Measurements from ENCODE around the gene SCD. TPM values are rescaled to one million over a fixed set of nuclear protein-coding genes. Genes with fewer than 3 reads are reported as not detected.
A peak's percentile ranks its signal among the peaks of the same experiment; 100 is the strongest.

Gene SCD
- total and polyA plus RNA-seq, 9 of the 15 experiments (the other 6 are each of a cell fraction or from before 2014, with no cell fraction given): 114 to 486 (median 188) TPM

DNA sequence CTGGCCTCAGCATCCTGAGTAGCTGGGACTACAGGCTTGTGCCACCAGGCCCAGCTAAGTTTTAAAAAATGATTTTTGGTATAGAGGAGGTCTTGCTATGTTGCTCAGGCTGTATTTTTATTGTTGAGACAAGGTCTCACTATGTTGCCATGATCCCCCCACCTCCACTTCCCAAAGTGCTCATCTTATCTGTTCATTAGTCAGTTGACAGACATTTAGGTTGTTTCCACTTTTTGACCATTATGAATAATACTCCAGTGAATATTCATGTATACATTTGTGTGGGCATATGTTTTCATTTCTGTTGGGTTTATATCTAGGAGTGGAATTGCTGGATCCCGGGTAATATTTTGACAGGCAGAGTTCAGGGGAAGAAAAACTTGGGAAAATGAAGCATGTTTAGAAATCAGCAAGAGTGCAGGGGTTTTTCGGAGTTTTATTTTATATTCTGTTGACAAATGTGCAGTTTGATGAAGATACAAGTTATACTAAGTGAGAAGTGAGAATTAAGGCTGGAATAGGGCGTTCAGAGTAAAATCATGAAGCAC, 2.7 kb upstream of the SCD start:
- peaks cover 11% of the 10 kb centered on the region for H4K20me1 ChIP-seq (replicated peaks; ENCODE audit: control insufficient read depth, insufficient read depth, low read length)
- intact Hi-C loops (cut with micrococcal nuclease) (loop anchor here (10.0 kb wide), 1 partner anchor 530 kb away; no protein-coding TSS in a partner anchor), in situ Hi-C loops (cut with MboI) (loop anchor here (5.0 to 25.0 kb wide), 3 partner anchors 88 to 543 kb away; no protein-coding TSS in a partner anchor)
- DNase-seq (ENCODE audit: extremely low read depth in 1 of 4, low spot score in 3 of 4) (no peak), FAIRE-seq (no peak), ATAC-seq (no peak)
- H3K27me3 ChIP-seq (ENCODE audit: control insufficient read depth in 2 of 2, insufficient read depth in 2 of 2, low read length in 2 of 2): no peaks in the 10 kb centered on the region
- no peak overlapping the region for H3K4me3 ChIP-seq
- peaks cover 18% of the 10 kb centered on the region for H3K36me3 ChIP-seq (ENCODE audit: control insufficient read depth, insufficient read depth, low read length)
- ChIA-PET CTCF (ENCODE audit: low intra/inter-chr PET ratio) (interaction anchor here (0.7 kb wide), 2 partner anchors 26 to 168 kb away, joined by 3 to 5 read pairs; no protein-coding TSS in a partner anchor), POLR2A (interaction anchor here (0.8 kb wide), 1 partner anchor 11 kb away, joined by 3 read pairs; no protein-coding TSS in a partner anchor)
- 57% methylated on average over 3 of the region's 3 CpGs for WGBS (ENCODE audit: insufficient coverage, low coverage, missing lambda C conversion rate)
- H2AFZ ChIP-seq (ENCODE audit: low read depth, low read length): no peak overlapping the region
- H3K9ac ChIP-seq (ENCODE audit: insufficient read depth in 1 of 2, low read depth in 2 of 2, low read length in 2 of 2): no peak overlapping the region; a peak in 1 of 4 replicates
- no TSS peak for BruUV-seq (replicated peaks)
- no peak overlapping the region for H3K27ac ChIP-seq (ENCODE audit: extremely low read depth, low read depth, low read length)
- H3K4me2 ChIP-seq (ENCODE audit: insufficient read depth, low read length): no peak overlapping the region
- no peaks in the 10 kb centered on the region for H3K9me3 ChIP-seq (replicated peaks; ENCODE audit: control insufficient read depth, insufficient read depth, low read depth, low read length)
- TF ChIP-seq HDAC6 (IDR thresholded peaks at IDR 0.05; ENCODE audit: low read depth, low read length): no peak
- TF ChIP-seq, protein P1, sequence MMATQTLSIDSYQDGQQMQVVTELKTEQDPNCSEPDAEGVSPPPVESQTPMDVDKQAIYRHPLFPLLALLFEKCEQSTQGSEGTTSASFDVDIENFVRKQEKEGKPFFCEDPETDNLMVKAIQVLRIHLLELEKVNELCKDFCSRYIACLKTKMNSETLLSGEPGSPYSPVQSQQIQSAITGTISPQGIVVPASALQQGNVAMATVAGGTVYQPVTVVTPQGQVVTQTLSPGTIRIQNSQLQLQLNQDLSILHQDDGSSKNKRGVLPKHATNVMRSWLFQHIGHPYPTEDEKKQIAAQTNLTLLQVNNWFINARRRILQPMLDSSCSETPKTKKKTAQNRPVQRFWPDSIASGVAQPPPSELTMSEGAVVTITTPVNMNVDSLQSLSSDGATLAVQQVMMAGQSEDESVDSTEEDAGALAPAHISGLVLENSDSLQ (IDR thresholded peaks at IDR 0.05): peak; percentile 19; the same call in 1 of the 2 replicates
- TF ChIP-seq HSF4 (CRISPR knock-in tag; IDR thresholded peaks at IDR 0.05; ENCODE audit: borderline replicate concordance): no peak
- peaks cover 15 to 16% of the 10 kb centered on the region in 2 experiments; a peak in 4 of 5 replicates for H3K4me1 ChIP-seq (replicated peaks in 1 of 2; ENCODE audit: control insufficient read depth in 2 of 2, insufficient read depth in 2 of 2, low read length in 2 of 2)
- no peaks in the 10 kb centered on the region for H3K9me1 ChIP-seq (ENCODE audit: control insufficient read depth, insufficient read depth, low read length)
- peaks cover 41% of the 10 kb centered on the region for H3K79me2 ChIP-seq (ENCODE audit: control insufficient read depth, insufficient read depth, low read length)
